ENCODE measurements around the gene SLC8A1.

GRCh38 chr2:40304340-40304739 lies 147.6 kb downstream of the SLC8A1 start:
- TF ChIP-seq POLR2AphosphoS5 (IDR thresholded peaks at IDR 0.05; ENCODE audit: borderline replicate concordance, low read depth, low read length), result no peak
- TF ChIP-seq EZH2 (IDR thresholded peaks at IDR 0.05), result no peak
